Parathyroid adenoma (tissue), 2 donors: ENCODE measurements around the gene CUL9.

Source experiments
- H2AFZ ChIP-seq: fragments of 300-600 bp; sonication (generic); one replicate; pipeline ENCODE4 v1.7.0; 2017; ENCODE audit warnings: antibody characterized with exemption, mild to moderate bottlenecking
- H3K27ac ChIP-seq: fragments of 300-600 bp; sonication (generic); one replicate; pipeline ENCODE4 v1.7.0; 2017
- H3K27me3 ChIP-seq: fragments of 300-600 bp; sonication (generic); one replicate; pipeline ENCODE4 v1.7.0; 2017; ENCODE audit warnings: low read length; ENCODE audit not compliant: control insufficient read depth, insufficient read depth
- H3K36me3 ChIP-seq: fragments of 300-600 bp; sonication (generic); one replicate; pipeline ENCODE4 v1.7.0; 2017; ENCODE audit warnings: low read length; ENCODE audit not compliant: control insufficient read depth, insufficient read depth
- H3K4me1 ChIP-seq: fragments of 300-600 bp; sonication (generic); one replicate; pipeline ENCODE4 v1.7.0; 2017; ENCODE audit warnings: control low read depth
- H3K4me2 ChIP-seq: fragments of 300-600 bp; sonication (generic); one replicate; pipeline ENCODE4 v1.7.0; 2017; ENCODE audit warnings: low read length
- H3K4me3 ChIP-seq: fragments of 300-600 bp; sonication (generic); one replicate; pipeline ENCODE4 v1.7.0; 2017; ENCODE audit warnings: low read depth, low read length
- H3K79me2 ChIP-seq: fragments of 300-600 bp; sonication (generic); one replicate; pipeline ENCODE4 v1.7.0; 2017; ENCODE audit warnings: control low read depth
- H3K9ac ChIP-seq: fragments of 300-600 bp; sonication (generic); one replicate; pipeline ENCODE4 v1.7.0; 2017; ENCODE audit warnings: mild to moderate bottlenecking
- H3K9me3 ChIP-seq: fragments of 300-600 bp; sonication (generic); one replicate; pipeline ENCODE4 v1.7.0; 2017; ENCODE audit warnings: low read length; ENCODE audit not compliant: control insufficient read depth
- TF ChIP-seq, protein P1 (sequence below): fragments of 300-600 bp; sonication (generic); IDR thresholded peaks from one replicate; pipeline ENCODE4 v1.7.0; 2017; ENCODE audit warnings: antibody characterized with exemption, mild to moderate bottlenecking
- donor health status: primary hyperparathyroidism.

The CUL9 gene

DNA sequence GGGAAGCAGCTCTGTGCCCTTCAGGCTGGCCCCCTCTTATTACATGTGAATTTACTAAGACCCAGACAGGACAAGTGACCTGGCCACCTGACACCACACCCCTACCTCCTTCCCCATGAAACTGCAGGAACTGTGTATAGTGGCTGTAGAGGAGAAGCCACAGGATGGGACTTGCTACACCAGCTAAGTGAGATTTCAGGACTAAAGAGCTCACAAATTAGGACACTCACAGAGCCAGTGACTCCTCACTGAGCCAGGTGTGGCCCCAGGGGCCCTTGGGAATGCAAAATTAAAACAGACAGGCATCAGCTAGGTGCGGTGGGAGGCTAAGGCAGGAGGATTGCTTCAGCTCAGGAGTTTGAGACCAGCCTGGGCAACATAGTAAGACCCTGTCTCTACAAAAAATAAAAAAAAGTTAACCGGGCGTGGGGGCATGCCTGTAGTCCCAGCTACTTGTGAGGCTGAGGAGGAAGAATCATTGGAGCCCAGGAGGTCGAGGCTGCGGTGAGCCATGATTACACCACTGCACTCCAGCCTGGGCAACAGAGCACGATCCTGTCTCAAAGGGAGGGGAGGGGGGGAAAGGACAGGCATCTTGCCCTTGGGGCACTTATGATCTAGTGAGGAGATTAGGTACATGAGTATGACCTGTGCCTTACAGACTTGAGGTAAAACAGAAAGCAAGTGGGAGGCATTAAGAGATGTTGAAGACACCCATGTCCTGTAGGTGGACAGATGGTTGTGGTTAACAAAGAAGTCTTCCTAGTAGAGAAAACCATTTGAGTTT is 34.1 kb upstream of the CUL9 start:
- Histone ChIP-seq H3K79me2 (no peaks in the 10 kb centered on the region), H3K9ac (no peak overlapping the region), H3K4me2 (no peak overlapping the region), H3K4me1 (peaks cover 3% of the 10 kb centered on the region), H3K36me3 (no peaks in the 10 kb centered on the region), H3K4me3 (no peak overlapping the region), H3K9me3 (no peaks in the 10 kb centered on the region), H3K27me3 (no peaks in the 10 kb centered on the region), H3K27ac (no peak overlapping the region), H2AFZ (no peak overlapping the region)
- TF ChIP-seq, protein P1, sequence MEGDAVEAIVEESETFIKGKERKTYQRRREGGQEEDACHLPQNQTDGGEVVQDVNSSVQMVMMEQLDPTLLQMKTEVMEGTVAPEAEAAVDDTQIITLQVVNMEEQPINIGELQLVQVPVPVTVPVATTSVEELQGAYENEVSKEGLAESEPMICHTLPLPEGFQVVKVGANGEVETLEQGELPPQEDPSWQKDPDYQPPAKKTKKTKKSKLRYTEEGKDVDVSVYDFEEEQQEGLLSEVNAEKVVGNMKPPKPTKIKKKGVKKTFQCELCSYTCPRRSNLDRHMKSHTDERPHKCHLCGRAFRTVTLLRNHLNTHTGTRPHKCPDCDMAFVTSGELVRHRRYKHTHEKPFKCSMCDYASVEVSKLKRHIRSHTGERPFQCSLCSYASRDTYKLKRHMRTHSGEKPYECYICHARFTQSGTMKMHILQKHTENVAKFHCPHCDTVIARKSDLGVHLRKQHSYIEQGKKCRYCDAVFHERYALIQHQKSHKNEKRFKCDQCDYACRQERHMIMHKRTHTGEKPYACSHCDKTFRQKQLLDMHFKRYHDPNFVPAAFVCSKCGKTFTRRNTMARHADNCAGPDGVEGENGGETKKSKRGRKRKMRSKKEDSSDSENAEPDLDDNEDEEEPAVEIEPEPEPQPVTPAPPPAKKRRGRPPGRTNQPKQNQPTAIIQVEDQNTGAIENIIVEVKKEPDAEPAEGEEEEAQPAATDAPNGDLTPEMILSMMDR: no peak

DNA sequence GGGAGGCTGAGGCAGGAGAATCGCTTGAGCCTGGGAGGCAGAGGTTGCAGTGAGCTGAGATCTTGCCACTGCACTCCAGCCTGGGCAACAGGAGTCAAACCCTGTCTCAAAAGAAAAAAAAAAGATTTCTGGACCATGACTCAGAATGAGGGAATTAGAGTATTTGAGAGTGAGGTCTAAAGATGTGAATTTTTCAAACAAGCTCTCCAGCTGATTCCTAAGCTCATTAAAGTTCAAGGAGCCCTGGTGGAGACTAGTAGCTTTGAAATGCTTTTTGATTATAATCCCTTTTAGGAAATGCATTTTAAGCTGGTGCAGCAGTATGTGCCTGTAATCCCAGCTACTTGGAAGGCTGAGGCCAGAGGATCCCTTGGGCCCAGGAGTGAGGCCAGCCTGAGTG is 32.7 kb upstream of the CUL9 start:
- Histone ChIP-seq H3K79me2 (no peaks in the 10 kb centered on the region), H3K36me3 (no peaks in the 10 kb centered on the region), H2AFZ (no peak overlapping the region), H3K9ac (no peak overlapping the region), H3K27me3 (no peaks in the 10 kb centered on the region), H3K9me3 (no peaks in the 10 kb centered on the region), H3K4me1 (no peaks in the 10 kb centered on the region), H3K4me3 (no peak overlapping the region), H3K4me2 (no peak overlapping the region), H3K27ac (no peak overlapping the region)
- TF ChIP-seq, protein P1: no peak

DNA sequence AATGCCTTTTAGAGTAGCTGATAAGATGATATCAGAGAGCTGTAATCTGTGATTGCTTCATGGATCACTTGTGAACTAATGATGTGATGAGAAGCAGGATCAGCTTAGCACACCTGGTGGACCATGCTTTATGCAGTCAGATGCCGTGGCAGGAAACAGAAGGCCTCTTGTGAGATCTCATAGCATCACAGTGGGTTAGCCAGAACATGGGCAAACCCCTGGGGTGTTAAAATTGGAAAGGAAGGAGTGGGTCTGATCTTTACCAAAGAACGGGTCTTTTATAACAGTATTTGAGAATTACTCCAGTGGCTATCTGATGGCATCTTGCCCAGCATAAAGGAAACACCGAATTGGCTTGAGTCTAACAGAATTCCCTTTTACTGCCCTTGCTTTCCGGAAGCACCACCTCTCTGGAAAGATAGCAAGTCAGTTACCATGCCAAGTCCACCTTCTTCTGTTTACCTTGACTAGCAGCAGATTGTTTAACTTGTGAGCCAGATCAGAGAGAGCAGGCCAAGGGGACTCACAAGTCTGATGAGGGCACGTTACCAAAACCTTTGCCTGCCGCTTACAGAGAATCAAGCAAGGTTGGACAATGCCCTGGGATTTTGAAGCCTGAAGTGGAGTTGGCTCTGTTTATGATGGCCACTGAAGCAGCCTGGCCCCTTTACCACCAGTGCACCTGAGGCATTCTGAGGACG is 31.8 kb upstream of the CUL9 start:
- TF ChIP-seq, protein P1: no peak
- no peak overlapping the region for H3K4me2 ChIP-seq
- H3K9ac ChIP-seq: no peak overlapping the region
- no peaks in the 10 kb centered on the region for H3K36me3 ChIP-seq
- no peak overlapping the region for H2AFZ ChIP-seq
- no peaks in the 10 kb centered on the region for H3K9me3 ChIP-seq
- H3K4me3 ChIP-seq: no peak overlapping the region
- H3K4me1 ChIP-seq: no peaks in the 10 kb centered on the region
- no peaks in the 10 kb centered on the region for H3K27me3 ChIP-seq
- no peaks in the 10 kb centered on the region for H3K79me2 ChIP-seq
- no peak overlapping the region for H3K27ac ChIP-seq

DNA sequence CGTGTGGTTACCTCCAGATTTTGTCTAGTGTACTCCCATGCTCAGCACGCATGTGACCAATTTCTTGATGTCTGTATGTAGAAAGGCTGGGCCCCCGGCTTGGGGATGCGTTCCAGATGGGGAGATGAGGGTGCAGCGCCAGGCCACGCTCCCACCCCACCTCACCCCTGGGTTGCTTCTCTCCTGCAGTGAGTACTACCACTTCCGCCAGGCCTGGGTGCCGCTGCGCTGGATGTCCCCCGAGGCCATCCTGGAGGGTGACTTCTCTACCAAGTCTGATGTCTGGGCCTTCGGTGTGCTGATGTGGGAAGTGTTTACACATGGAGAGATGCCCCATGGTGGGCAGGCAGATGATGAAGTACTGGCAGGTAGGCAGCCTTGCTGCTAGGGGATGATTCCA is 22.4 kb upstream of the CUL9 start:
- H2AFZ ChIP-seq: no peak overlapping the region
- no peaks in the 10 kb centered on the region for H3K27me3 ChIP-seq
- H3K9me3 ChIP-seq: no peaks in the 10 kb centered on the region
- H3K36me3 ChIP-seq: no peaks in the 10 kb centered on the region
- TF ChIP-seq, protein P1: no peak
- H3K79me2 ChIP-seq: no peaks in the 10 kb centered on the region
- no peaks in the 10 kb centered on the region for H3K4me1 ChIP-seq
- H3K9ac ChIP-seq: no peak overlapping the region
- no peak overlapping the region for H3K27ac ChIP-seq
- H3K4me2 ChIP-seq: no peak overlapping the region
- no peak overlapping the region for H3K4me3 ChIP-seq
